NCI-H187 treated with DMSO at 0.1 percent for 48 hours (cell line): ENCODE results near the gene ARF6.
"Not testable (repeated sequence)": the region's sequence is repeated elsewhere in the genome, so short reads cannot be mapped to it uniquely, and the experiment has no call there.

Experiments
- DNase-seq: peaks from one replicate; lab custom pipeline; 2025; lab: John Stamatoyannopoulos, UW

ARF6 gene

DNA sequence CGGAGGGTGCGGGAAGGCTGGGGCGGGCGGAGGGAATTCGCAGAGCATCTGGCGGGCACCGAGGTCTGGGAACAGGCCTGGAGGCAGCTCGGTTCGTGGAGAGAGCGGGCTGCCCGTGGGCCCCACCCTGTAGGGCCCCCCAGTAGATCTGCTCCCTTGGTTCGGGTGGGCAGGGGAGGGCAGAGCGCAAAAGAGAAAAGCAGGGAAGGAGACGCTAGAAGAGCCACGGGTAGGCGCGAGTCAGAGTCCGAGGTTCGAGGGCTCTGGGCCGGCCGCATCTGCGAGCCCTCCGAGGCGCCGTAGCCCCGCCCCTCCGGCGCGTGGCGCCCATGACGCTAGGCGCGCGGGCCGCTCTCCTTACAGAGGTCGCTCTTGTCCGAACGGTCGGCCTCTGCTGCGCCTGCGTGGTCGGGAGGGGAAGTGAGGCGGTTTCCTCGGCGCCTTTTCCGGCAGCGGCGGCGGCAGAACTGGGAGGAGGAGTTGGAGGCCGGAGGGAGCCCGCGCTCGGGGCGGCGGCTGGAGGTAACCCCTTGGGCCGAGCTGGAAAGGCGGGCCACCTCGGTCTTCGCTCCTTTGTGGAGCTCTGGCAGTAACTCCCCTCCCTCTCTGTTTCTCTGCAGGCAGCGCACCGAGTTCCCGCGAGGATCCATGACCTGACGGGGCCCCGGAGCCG, at the start of gene ARF6:
Gene ARF6 (plus strand): TSS at position 447 of the 673 bp plus-strand sequence. CDS start 655 bp downstream, outside the sequence.
- peak; percentile 77 for DNase-seq

DNA sequence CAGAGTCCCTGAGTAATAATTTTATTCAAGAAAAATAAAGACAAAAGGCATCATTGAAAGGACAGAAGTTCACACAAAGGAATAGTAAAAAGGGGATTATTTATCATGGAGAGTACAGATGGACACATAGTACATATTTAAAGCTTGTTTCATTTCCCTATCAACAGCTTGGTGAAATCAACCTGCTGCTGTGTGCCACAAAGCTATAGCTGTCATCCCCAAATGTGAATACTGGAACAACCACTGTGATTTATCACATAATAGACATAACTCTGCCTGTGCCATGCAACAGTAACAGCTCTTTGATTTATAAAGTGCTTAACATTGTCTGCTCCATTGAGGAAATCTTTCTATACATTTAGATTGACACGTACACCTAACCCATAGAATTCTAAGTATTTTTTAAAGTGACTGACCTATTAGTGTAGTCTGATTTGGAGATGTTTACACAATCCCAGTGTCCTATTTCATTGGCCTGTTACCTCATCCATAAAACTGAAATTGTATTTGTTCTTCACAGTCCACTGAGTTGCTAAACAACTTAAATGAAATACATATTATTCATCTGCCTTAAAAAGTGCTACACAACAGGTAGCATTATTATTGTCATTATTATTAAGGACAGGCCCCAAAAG, 43.6 kb upstream of the ARF6 start:
- DNase-seq = no peak

DNA sequence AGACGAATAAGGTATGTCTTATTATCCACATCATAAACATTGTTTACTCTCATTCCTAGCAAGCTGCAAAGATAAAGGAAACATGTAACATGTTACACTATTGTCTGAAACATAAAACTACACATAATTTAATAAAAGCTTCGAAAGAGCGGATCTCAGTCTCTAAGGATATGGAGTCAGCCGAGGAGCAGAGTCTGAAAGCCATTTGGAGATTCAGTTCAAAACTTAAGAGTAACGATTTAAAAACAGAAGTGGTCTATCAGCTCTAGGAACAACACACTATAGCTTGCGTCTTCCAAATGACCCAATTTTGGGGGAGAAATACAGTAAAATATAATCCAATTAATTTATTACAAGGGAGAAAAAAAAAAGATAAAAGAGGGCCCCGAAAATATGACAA, 41.1 kb upstream of the ARF6 start:
- DNase-seq = no peak

DNA sequence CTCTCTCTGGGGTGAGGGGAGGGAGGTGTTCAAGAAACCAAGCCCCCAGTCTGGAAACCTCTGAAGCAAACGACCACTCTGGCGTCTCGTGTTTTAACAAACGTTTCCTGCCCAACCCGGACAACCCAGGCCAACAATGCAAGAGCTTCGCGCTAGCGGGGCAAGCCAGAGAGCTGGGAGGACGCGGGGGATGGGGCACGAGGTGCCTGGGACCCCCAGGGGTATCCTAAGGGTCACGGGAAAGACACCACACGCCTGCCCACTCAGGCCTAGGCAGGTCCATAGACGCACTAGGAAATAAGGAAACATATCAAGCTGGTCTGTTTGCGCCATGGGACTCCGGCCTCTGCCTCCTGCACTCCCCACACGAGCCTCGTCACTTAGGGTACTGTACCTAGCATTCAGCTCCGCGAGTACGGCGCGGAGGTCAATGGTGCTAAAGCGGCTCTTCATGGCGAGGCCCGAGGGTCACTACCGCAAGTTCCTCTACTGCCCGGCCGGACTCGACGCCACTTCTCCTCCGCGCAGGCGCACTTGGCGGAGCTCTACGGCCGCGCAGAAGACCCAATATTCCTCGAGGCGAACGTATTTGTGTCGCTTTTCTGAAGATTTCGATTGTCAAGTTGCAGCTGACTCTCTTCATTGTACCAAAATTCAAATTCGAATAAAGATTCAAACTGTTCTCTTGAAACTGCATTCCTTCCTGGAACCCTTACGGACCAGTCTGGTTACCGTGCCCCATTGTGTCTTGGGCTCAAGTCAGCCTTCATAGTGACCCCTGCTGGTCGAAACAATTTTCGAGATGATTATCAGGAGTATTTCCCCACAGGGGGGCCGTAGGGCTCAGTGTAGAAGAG, 40.4 kb upstream of the ARF6 start, which contains the start of gene NEMF:
Gene NEMF (minus strand): TSS at position 488 of the 857 bp plus-strand sequence. CDS start 35 bp downstream, at position 453.
- peak; percentile 80 for DNase-seq

DNA sequence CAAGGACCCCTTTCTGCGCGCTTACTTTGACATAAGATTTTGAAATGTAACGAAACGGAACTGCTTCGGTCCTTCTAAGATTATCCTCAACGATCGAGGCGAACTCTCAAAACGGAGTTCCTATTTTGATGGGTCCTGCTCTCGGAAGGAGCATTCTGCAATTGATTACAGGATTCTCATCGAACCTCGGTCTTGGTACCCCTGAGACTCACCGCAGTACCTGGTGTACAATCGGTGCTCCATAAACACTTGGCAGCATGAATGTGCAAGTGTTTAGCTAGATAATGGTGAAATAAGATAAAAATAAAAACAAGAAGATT, 39.8 kb upstream of the ARF6 start:
- DNase-seq = no peak

DNA sequence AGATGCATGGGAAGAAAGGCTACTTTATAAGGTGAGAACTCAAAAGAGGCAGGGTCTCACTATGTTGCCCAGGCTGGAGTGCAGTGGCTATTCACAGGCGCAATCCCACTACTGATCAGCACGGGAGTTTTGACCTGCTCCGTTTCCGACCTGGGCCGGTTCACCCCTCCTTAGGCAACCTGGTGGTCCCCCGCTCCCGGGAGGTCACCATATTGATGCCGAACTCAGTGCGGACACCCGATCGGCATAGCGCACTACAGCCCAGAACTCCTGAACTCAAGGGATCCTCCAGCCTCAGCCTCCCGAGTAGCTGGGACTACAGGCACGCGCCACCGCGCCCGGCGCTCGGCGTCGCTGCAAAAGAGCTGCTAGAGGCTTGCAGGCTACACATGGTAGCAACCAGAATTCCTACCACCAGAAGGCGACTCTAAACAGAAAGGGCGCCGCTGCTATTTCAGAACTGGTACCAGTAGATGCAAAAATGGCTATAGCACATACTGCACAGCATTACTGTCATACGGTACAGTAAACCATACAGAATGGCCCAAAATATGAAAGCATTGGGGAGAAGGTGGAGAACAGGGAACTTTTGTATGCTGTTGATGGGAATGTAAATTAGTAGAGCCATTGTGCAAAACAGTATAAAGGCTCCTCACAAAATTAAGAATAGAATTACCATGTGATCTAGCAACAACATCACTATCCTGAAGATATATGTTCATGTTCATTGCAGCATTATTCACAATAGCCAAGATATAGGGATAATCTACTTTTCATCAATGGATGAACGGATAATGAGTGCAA, 39.1 kb upstream of the ARF6 start:
- DNase-seq = peak; percentile 70

DNA sequence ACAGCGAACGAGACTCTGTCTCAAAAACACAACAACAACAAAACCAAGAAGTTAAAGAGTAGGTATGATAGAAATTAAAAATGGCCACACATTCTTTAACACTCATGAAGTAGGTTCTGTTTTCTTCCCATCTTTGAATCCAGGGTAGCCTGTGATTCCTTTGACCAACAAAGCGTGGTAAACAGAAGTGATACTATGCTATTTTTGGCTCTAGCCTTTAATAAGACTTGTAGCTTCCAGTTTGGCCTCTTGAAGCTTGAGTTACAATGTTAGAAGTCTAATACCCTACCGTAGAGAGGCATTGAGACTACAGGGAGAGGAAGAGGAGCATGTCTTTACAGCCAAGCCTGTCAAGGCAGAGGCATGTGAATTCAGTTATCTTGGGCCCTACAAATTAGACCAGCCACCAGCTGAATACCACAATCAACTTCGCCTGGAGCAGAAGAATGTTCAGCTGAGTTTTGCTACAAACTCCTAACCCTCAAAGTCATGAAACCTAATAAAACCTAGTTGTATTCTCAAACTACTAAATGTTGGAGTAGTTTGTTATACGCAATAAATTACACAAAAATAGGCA, 35.4 kb upstream of the ARF6 start:
- DNase-seq = no peak

DNA sequence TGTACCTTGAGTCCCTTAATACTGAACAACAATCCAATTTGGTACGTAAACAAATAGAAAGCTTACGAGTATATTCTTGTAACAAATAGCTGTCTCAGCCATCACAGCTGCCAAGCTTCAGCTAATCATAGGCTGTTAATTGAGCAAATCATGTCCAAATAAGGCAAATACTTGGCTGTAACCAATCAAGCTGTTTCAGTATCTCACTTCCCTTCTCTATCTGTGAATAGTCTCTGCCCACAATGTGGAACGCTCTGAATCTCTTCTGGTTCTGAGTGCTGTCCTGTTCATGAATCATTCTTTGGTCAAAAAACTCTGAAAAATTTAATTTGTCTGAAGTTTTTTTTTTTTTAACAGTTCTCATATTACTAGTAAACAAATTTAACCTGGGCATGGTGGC, 34.5 kb upstream of the ARF6 start:
- no peak for DNase-seq

DNA sequence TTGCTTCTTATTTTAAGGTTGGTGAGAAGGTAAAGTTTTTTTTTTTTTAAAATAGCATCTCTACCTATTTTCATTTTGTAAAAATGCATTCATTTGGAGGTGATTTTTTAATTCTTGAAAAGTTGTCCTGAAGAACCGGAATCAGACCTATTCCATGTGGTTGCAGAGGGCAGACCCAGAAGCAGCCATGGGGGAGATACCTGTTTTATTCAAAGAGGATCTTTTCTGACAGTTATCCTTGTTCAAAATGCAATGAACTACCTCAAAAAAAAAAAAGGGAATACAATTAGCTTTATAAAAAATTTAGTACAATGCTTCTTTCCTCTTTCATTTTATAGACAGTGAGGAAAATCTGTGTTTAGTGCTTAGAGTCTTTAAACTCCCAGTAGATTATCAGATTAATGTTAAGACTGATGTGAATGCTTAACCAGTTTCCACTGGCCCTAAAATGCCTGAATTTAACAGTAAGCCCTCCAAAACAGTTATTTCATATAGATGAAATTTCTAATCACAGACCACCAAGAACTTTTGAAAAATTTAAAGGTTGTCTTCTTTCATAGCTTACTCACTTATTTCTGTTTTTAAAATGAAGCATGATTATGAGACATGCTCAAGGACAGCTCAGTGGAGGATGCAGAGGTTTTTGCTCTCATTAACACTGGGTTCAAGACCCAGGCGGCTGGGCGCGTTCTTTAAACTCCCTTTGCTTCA, 31.7 kb upstream of the ARF6 start:
- DNase-seq = no peak

DNA sequence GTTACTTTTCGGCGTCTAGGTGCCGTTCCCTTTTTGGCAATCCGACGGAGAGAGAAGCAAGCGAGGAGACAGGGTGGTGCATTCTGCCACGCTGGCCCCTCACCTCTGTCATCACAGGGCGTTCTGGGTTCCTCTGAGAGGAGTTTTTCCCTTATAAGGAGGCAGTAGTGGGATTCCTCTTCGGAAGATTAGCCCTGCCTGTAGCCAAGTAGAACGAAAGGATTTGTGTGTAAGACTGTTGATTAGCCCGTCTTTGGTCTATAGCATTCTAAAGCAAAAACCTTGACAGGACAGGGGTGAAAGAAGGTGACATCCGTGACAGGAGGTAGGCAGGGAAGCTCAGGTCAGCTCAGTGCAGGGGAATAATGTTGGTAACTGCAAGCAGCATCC, 31.2 kb upstream of the ARF6 start:
- DNase-seq = no peak

DNA sequence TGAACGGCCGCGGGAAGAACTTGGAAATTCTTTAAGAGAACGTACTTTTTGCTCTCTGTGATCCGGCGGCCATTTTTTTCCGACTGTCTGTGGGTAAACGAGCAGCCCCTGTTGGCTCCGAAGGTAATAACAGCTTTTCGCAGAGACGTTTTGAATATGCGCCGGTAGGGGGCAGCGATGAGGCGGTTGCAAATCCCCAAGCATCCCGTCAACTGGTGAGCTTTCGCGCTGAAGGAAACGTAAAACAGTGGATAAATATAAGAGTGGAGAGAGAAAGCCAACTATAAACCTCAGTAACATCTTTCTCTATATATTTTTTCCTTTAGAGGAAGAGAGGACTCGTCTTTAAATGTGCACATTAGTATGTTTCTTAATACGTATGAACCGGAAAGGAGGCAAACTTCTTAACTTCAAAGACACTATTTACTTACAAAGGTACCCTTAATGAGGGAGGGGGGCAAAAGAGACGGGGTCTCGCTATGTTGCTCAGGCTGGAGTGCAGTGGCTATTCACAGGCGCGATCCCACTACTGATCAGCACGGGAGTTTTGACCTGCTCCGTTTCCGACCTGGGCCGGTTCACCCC, 30.7 kb upstream of the ARF6 start:
- peak; percentile 51 for DNase-seq

DNA sequence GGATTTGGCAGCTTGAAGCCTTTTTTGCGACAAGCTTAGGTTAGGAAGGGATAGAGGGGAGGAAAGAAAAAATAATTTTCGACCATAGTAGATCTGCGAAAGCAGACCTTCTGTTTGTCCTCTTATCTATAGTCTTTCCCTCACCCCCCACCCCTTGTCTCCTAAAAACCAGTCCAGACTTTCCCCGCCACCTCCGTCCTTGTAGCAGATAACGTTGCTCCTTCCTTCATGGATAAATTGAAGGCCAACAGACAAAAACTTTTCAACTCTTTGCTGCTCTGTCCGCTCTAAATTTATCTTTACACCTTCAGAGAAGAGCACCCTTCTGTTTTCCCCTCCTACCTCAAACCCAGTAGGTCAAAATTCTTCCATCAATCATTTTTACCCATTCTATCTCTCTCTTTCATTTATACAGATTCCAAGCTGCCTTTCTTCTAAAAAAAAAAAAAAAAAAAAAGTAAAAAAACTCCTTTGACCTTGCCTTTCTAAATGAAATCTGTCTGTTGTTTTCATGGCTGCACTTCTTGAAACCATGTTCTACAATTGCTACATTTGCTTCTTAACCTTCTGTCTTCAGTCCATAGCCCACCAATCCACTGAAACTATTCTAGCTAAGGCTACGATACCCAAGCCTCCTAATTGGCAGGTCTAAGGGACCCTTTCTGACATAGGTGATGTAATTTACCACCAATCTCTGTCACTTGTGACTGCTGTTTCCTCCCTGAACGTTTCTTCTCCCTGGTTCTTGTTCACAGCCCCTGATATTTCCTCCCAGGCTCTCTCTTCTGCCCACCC, 29.2 kb upstream of the ARF6 start:
- DNase-seq = no peak

DNA sequence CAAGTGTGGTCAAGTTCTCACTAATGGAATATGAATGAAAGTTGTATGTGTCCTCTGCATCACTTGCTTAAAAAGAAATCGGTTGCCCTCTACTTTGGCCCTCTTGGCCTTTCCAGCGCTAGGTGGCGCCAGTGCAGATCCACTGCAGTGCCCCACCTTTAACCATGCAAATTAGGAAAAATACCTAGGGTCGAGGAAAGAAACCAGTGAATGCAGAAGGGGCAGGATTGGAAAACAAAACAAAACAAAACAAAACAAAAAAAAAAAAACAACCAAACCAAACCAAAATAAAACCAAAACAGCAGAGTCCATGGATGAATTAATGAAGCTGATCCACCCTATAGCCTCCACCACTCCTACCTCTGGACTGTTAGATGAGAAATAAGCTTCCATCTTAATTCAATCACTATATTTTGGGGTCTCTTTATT, 27.4 kb upstream of the ARF6 start:
- DNase-seq = peak; percentile 14

DNA sequence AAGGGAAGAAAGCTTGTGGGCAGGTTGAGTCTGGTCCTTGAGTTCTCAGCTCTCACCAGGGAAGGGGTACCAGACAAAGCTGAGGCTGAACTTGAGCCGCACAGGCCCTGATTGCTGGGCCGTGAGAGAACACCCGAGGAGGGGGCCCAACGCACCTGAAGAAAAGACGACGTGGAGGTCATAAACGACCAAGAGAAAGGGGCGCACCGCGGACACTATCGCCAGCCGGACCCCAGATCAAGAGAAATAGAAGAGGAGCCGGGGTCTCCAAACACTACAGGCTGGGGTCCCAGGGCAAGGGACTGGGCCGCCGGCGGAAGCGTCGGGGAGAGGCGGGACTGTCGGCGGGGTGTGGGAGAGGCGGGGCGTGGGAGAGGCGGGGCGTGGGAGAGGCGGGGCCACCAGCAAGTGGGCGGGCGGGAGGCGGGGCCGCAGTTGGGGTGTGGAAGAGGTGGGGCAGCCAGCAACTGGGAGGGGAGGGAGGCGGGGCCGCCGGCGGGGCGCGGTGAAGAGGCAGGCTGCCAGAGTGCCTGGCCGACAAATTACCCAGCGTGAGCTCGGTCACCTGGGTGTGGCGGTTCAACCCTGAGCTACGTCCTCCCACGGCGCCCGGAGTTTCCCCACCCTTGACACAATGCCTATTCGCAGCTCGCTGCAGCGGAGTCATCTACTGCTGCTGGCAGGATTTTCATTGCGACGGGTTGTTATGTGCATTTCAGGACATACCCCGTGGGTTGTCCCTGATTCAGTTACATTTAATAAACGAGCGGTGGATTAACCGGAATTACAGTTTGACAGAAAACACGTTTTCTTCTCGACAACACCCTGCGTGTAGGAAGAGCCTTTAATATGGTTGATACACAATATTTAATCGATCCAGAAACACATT, 24.8 kb upstream of the ARF6 start:
- DNase-seq = peak; percentile 88

DNA sequence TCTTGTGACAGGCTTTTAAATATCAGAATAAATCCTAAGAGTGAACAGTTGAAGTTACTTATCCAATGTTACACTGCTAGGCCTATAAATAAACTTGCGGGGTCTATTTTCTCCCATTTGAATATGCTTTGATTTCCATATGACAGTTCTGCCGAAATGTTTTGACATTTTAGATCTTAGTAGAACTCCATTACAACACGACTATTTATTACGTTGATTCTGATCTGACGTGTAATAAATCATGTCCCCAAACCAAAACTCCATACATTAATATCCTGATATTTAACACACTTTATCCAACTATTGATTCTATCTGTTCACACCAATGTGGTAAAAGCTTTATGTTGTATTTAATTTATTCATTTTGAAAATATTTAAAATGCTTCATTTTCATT, 24.2 kb upstream of the ARF6 start:
- DNase-seq = no peak

DNA sequence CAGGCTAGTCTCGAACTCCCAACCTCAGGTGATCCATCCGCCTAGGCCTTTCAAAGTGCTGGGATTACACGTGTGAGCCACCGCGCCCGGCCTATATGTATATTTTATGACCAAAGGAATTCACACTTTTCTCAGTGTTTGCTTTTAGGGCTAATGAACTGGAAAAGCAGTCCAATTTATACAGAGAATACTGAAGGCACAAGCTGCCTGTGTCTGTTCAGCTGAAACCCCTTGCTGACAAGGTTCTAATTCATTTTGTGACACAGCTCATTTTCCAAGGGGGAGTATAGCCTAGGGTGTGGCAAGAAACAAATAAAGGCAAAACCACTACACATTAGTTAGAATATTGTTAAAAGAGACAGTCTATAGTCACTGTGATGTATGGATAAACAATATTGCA, 22.0 kb upstream of the ARF6 start:
- no peak for DNase-seq

DNA sequence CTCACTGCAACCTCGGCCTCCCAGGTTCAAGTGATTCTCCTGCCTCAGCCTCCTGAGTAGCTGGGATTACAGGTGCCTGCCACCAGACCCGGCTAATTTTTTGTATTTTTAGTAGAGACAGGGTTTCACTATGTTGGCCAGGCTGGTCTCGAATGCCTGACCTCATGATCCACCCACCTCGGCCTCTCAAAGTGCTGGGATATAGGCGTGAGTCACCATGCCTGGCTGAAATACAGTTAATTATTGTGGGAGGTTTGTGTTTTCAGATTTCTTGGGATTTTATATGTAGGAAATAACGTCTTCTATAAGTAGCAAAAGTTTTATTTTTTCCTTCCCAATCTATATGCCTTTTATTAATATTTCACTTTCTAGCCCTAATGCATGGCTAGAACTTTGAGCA, 19.3 kb upstream of the ARF6 start:
- not testable (repeated sequence) for DNase-seq

DNA sequence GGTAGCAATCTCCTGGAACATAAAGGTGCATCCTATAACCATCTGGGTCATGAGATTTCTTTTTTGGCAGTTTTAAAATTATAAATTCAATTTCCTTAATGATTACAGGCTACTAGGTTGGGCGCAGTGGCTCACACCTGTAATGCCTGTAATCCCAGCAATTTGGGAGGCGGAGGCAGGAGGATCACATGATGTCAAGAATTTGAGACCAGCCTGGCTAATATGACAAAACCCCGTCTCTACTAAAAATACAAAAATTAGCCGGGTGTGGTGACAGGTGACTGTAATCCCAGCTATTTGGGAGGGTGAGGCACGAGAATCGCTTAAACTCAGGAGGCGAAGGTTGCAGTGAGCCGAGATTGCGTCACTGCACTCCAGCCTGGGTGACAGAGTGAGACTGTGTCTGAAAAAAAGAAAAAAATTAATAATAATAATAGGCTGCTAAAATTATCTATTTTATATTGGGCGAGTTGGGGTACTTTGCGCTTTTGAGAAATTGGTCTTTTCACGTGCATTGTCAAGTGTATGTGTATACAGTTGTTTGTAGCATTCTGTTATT, 17.2 kb upstream of the ARF6 start:
- no peak for DNase-seq
